ENCODE results near the gene SCNN1B. TPM values are rescaled to one million over a fixed set of nuclear protein-coding genes. Genes with fewer than 3 reads are reported as not detected.

The SCNN1B gene
- total RNA-seq, 2 donors from 2014 or later = 4.7 TPM; not detected in 1

DNA sequence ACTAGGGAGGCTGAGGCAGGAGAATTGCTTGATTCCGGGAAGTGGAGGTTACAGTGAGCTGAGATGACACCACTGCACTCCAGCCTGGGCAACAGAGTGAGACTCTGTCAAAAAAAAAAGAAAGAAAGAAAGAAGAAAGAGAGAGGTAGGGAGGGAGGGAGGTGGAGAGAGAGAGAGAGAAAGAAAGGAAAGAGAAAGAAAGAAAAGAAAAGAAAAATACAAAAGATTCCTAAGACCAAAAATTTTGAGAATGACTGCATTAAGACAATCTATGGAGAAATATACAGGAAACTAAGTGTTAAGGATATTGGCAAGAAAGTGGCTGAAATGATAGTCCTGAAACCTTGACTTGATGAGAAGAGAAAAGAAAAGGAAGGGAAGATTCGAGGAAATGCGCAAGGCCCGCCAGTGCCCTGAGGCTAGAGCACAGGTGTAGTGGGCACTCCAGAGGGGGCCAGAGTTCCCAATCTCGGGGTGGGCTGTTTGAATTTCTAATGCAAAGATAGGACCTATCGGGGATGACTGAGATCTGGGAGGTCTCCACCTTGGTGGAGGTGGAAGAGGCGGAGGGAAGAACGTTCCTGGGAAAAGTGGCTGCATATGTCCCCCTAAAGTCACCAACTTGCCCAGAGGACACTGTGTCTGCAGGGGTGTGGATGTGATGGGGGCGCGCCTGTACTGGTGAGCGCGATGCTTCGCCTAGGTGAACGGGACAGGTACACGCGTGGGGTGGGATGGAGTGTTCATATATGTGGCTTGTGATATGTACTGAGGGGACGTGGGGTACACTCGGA, 654 bp upstream of the SCNN1B start:
- H3K27me3 ChIP-seq = no peaks in the 10 kb centered on the region
- TF ChIP-seq POLR2A (IDR thresholded peaks at IDR 0.05) = no peak
- no peak for TF ChIP-seq CTCF (IDR thresholded peaks at IDR 0.05)
- WGBS, 2 donors = 16 to 32% methylated on average over 18 of the region's 18 CpGs
- no peak overlapping the region for H3K4me3 ChIP-seq
- H3K36me3 ChIP-seq (replicated peaks in 1 of 2; ENCODE audit: insufficient read depth in 1 of 2, low read depth in 2 of 2) = no peaks in the 10 kb centered on the region
- ATAC-seq (no peak), DNase-seq (no peak)
- peaks cover 9% of the 10 kb centered on the region for H3K4me1 ChIP-seq
- H3K9me3 ChIP-seq = no peaks in the 10 kb centered on the region
- H3K27ac ChIP-seq = no peak overlapping the region
- intact Hi-C loops (cut with DNase I) = no loop called here

DNA sequence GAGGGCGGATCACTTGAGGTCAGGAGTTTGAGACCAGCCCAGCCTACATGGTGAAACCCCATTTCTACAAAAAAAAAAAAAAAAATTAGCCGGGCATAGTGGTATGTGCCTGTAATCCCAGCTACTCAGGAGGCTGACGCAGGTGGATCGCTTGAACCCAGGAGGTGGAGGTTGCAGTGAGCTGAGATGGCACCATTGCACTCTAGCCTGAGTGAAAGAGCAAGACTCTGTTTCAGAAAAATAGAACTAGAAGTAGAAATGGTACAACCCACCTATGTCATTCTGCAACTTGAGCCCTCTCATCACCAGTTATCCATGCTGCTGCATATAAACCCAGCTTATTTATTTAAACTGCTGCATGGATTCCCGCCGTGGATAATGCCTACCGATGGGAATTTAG, 1.6 kb downstream of the SCNN1B start:
- intact Hi-C loops (cut with DNase I) = no loop called here
- H3K4me3 ChIP-seq = no peak overlapping the region
- no peak for TF ChIP-seq POLR2A (IDR thresholded peaks at IDR 0.05)
- WGBS, 2 donors = 76 to 77% methylated on average over 7 of the region's 7 CpGs
- H3K27ac ChIP-seq = no peak overlapping the region
- peaks cover 9% of the 10 kb centered on the region for H3K4me1 ChIP-seq
- no peaks in the 10 kb centered on the region for H3K27me3 ChIP-seq
- no peaks in the 10 kb centered on the region for H3K9me3 ChIP-seq
- no peak for ATAC-seq
- H3K36me3 ChIP-seq (replicated peaks in 1 of 2; ENCODE audit: insufficient read depth in 1 of 2, low read depth in 2 of 2) = no peaks in the 10 kb centered on the region
- no peak for DNase-seq

DNA sequence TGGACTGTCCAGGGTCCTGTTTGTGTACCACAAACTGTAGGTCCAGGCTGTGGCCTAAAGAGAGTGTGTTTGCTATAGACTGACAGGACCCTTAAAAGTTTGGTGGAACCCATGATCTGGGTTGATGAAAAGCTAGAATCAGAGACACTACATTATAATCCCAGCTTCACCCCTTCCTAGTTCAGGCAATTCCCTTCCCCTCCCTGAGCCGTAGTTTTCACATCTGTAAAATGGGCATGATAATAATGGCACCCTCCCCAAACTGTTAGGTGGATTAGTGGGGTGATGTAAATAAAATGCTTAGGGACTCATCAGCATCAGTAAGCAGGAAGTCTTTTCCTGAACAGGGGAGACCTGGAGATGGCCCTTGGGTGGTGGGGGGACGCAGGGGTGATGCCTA, 2.5 kb downstream of the SCNN1B start:
- no peaks in the 10 kb centered on the region for H3K9me3 ChIP-seq
- no peak overlapping the region for H3K4me3 ChIP-seq
- no peak overlapping the region for H3K27ac ChIP-seq
- no peaks in the 10 kb centered on the region for H3K27me3 ChIP-seq
- H3K36me3 ChIP-seq (replicated peaks in 1 of 2; ENCODE audit: insufficient read depth in 1 of 2, low read depth in 2 of 2) = no peaks in the 10 kb centered on the region
- no peak for ATAC-seq
- H3K4me1 ChIP-seq = peaks cover 9% of the 10 kb centered on the region
- no peak for DNase-seq
- 94 to 98% methylated on average over 2 of the region's 2 CpGs for WGBS, 2 donors
- intact Hi-C loops (cut with DNase I) = no loop called here
- TF ChIP-seq POLR2A (IDR thresholded peaks at IDR 0.05) (no peak), CTCF (IDR thresholded peaks at IDR 0.05) (no peak)

- no peaks in the 10 kb centered on the region for H3K9me3 ChIP-seq
- ATAC-seq (no peak), DNase-seq (no peak)
- no peak overlapping the region for H3K4me3 ChIP-seq
- 69 to 74% methylated on average over 7 of the region's 7 CpGs for WGBS, 2 donors
- no peaks in the 10 kb centered on the region for H3K27me3 ChIP-seq
- no peak for TF ChIP-seq POLR2A (IDR thresholded peaks at IDR 0.05)
- no peak for TF ChIP-seq CTCF (IDR thresholded peaks at IDR 0.05)
- H3K4me1 ChIP-seq = peaks cover 9% of the 10 kb centered on the region
- intact Hi-C loops (cut with DNase I) = no loop called here
- no peaks in the 10 kb centered on the region for H3K36me3 ChIP-seq (replicated peaks in 1 of 2; ENCODE audit: insufficient read depth in 1 of 2, low read depth in 2 of 2)
- H3K27ac ChIP-seq = no peak overlapping the region
Measured at GRCh38 chr16:23306199-23307100, 4.3 kb downstream of the SCNN1B start.

DNA sequence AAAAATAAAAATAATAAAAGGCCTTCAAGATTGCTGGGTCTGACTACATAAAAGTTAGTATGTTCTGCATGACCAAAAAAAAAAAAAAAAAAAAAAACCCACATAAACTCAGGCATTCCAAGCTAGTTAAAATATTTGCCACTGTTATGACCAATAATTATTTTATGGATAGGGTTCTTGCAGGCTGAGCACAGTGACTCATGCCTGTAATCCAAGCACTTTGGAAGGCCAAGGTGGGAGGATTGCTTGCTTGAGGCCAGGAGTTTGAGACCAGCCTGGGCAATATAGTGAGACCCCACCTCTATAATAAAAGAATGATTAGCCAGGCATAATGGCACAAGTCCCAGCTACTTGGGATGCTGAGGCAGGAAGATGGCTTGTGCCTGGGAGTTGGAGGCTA, 8.1 kb downstream of the SCNN1B start:
- Histone ChIP-seq H3K27me3 (no peaks in the 10 kb centered on the region), H3K9me3 (no peaks in the 10 kb centered on the region), H3K36me3 (replicated peaks in 1 of 2; ENCODE audit: insufficient read depth in 1 of 2, low read depth in 2 of 2) (no peaks in the 10 kb centered on the region), H3K27ac (no peak overlapping the region), H3K4me1 (no peaks in the 10 kb centered on the region), H3K4me3 (no peak overlapping the region)
- intact Hi-C loops (cut with DNase I) = no loop called here
- no peak for TF ChIP-seq POLR2A (IDR thresholded peaks at IDR 0.05)
- TF ChIP-seq CTCF (IDR thresholded peaks at IDR 0.05) = no peak
- no peak for DNase-seq
- ATAC-seq = no peak

Measured in body of pancreas (tissue), 4 donors.